GM12873 (cell line): Measurements from ENCODE around the gene IYD.

Source experiments
- CTCF ChIP-seq: IDR thresholded peaks from 2 replicates; pipeline ENCODE4 v1.5.1; 2012; ENCODE audit warnings: low read depth, mild to moderate bottlenecking, moderate library complexity, low read length, control low read depth; ENCODE audit not compliant: insufficient read depth; ENCODE audit errors: missing control alignments

IYD gene

GRCh38 chr6:150412221-150412620 lies 43.4 kb downstream of the IYD start:
- no peak for TF ChIP-seq CTCF

GRCh38 chr6:150413198-150413597 lies 44.4 kb downstream of the IYD start:
- TF ChIP-seq CTCF: no peak

GRCh38 chr6:150413781-150414281 lies 45.0 kb downstream of the IYD start:
- no peak for TF ChIP-seq CTCF

GRCh38 chr6:150416128-150416527 lies 47.3 kb downstream of the IYD start:
- no peak for TF ChIP-seq CTCF

GRCh38 chr6:150417250-150417649 lies 48.4 kb downstream of the IYD start:
- TF ChIP-seq CTCF: no peak

GRCh38 chr6:150417899-150418826 lies 49.4 kb downstream of the IYD start:
- TF ChIP-seq CTCF: peak; percentile 76

GRCh38 chr6:150418827-150419594 lies 50.2 kb downstream of the IYD start:
- TF ChIP-seq CTCF: peak; percentile 66
